HepG2 (cell line): ENCODE data around the gene ATP1B2. TPM values are rescaled to one million over a fixed set of nuclear protein-coding genes. Genes with fewer than 3 reads are reported as not detected.

Experiments used
- ATAC-seq: fragments of 200-7000 bp; cut with Tn5 transposase; 3 replicates; pipeline ENCODE4 v1.9.1; 2020; ENCODE audit warnings: mild to moderate bottlenecking, moderate library complexity
- BruUV-seq: library from RNA; stranded (reverse); fragments of 400-500 nt; replicated peaks from 2 replicates; lab custom pipeline; 2021; lab: Mats Ljungman, UMichigan
- CTCF ChIA-PET: fragments of 300-600 bp; formaldehyde crosslinking; extraction: SDS; loops from one replicate; lab custom pipeline; 2021; ENCODE audit warnings: low total read pairs, inconsistent platforms, low intra/inter-chr PET ratio; lab: Yijun Ruan, JAX
- POLR2A ChIA-PET: fragments of 350-600 bp; sonication (Branson Sonifier 250); formaldehyde crosslinking; loops from one replicate; lab custom pipeline; 2020; ENCODE audit warnings: antibody characterized with exemption, inconsistent platforms; lab: Yijun Ruan, JAX
- DNase-seq: peaks from one replicate; pipeline ENCODE4 v3.0.0-alpha.2; 2015; ENCODE audit warnings: low spot score
- FAIRE-seq: peaks from 3 replicates; lab custom pipeline; 2011; peaks lifted over from hg19 to GRCh38; lab: Jason Lieb, UNC
- H2AFZ ChIP-seq: one replicate; pipeline ENCODE4 v1.6.1; 2011; ENCODE audit warnings: low read length, inconsistent platforms
- H3K27ac ChIP-seq: fragments of 300-600 bp; 3 replicates; pipeline ENCODE4 v1.8.0; 2011; ENCODE audit warnings: mixed run types, mild to moderate bottlenecking, mixed read lengths, low read length, inconsistent platforms; ENCODE audit not compliant: insufficient read depth; ENCODE audit errors: extremely low read length
- H3K27me3 ChIP-seq, 2 experiments: fragments of 200-600 bp in 1 of 2; 2 replicates in 1 of 2; 3 replicates in 1 of 2; pipeline versions ENCODE4 v1.6.0 to v1.8.0; 2011; ENCODE audit warnings: low read length in 2 of 2, mild to moderate bottlenecking in 2 of 2, moderate library complexity in 2 of 2, inconsistent platforms in 1 of 2; ENCODE audit not compliant: insufficient read depth in 2 of 2, control insufficient read depth in 1 of 2
- H3K36me3 ChIP-seq, 2 experiments: fragments of 200-600 bp in 1 of 2; replicated peaks in 1 of 2; 2 replicates in 1 of 2; 3 replicates in 1 of 2; pipeline versions ENCODE4 v1.5.1 to v1.8.0; 2011; ENCODE audit warnings: low read length in 2 of 2, inconsistent platforms in 1 of 2; ENCODE audit not compliant: insufficient read depth in 2 of 2, control insufficient read depth in 1 of 2
- H3K4me1 ChIP-seq: 2 replicates; pipeline ENCODE4 v1.5.1; 2012; ENCODE audit warnings: low read length, inconsistent platforms; ENCODE audit not compliant: insufficient read depth
- H3K4me2 ChIP-seq: 2 replicates; pipeline ENCODE4 v1.6.0; 2011; ENCODE audit warnings: low read depth, low read length, inconsistent platforms
- H3K4me3 ChIP-seq, 3 experiments: fragments of 200-600 bp in 1 of 3; sonication (generic), shearing (Covaris generic) in 1 of 3; replicated peaks in 1 of 3; 2 replicates each; pipeline ENCODE4 v1.5.1; 2011 to 2016; ENCODE audit warnings: low read length in 3 of 3, inconsistent platforms in 2 of 3, low read depth in 2 of 3, mild to moderate bottlenecking in 2 of 3, control low read depth in 1 of 3, mixed read lengths in 1 of 3; ENCODE audit not compliant: insufficient read depth in 1 of 3
- H3K79me2 ChIP-seq: one replicate; pipeline ENCODE4 v1.6.1; 2011; ENCODE audit warnings: low read length, inconsistent platforms; ENCODE audit not compliant: insufficient read depth
- H3K9ac ChIP-seq: 2 replicates; pipeline ENCODE4 v1.6.0; 2011; ENCODE audit warnings: mild to moderate bottlenecking, low read depth, low read length, inconsistent platforms; ENCODE audit not compliant: insufficient read depth
- H3K9me3 ChIP-seq: 2 replicates; pipeline ENCODE4 v1.5.1; 2012; ENCODE audit warnings: mild to moderate bottlenecking, low read length
- H4K20me1 ChIP-seq: 2 replicates; pipeline ENCODE4 v1.6.0; 2011; ENCODE audit warnings: inconsistent platforms, mild to moderate bottlenecking, low read length, moderate library complexity; ENCODE audit not compliant: insufficient read depth
- CREM ChIP-seq, 2 experiments: sonication (generic) in 1 of 2; formaldehyde crosslinking in 1 of 2; IDR thresholded peaks; 2 replicates each; pipeline versions ENCODE4 v1.4.0 to v1.6.1; 2016 to 2020; ENCODE audit warnings: antibody characterized with exemption in 1 of 2, mild to moderate bottlenecking in 1 of 2, missing genetic modification reagents in 1 of 2
- KLF15 ChIP-seq: sonication (generic); formaldehyde crosslinking; IDR thresholded peaks from 2 replicates; pipeline ENCODE4 v1.8.1; 2023; ENCODE audit warnings: borderline replicate concordance, mild to moderate bottlenecking, inconsistent platforms, missing genetic modification reagents, mixed read lengths
- LCORL ChIP-seq, 2 experiments: fragments of 450-650 bp in 1 of 2; sonication (generic) in 1 of 2; formaldehyde crosslinking in 1 of 2; IDR thresholded peaks; 2 replicates each; pipeline versions ENCODE4 v1.5.0 to v1.6.1; 2017 to 2020; ENCODE audit warnings: antibody characterized with exemption in 1 of 2, missing genetic modification reagents in 1 of 2
- MEIS1 ChIP-seq: sonication (generic); formaldehyde crosslinking; IDR thresholded peaks from 2 replicates; pipeline ENCODE4 v1.9.0; 2021; ENCODE audit warnings: mild to moderate bottlenecking, missing genetic modification reagents, moderate library complexity, borderline replicate concordance
- NFRKB ChIP-seq: fragments of 450-650 bp; IDR thresholded peaks from 2 replicates; pipeline ENCODE4 v1.6.1; 2017
- PITX1 ChIP-seq: sonication (generic); formaldehyde crosslinking; IDR thresholded peaks from 2 replicates; pipeline ENCODE4 v1.5.1; 2020; ENCODE audit warnings: mild to moderate bottlenecking, missing genetic modification reagents
- RARG ChIP-seq: sonication (generic); formaldehyde crosslinking; IDR thresholded peaks from 2 replicates; pipeline ENCODE4 v1.4.0; 2020; ENCODE audit warnings: low read depth, mild to moderate bottlenecking, missing genetic modification reagents
- SMARCC2 ChIP-seq: fragments of 450-650 bp; IDR thresholded peaks from 2 replicates; pipeline ENCODE4 v1.6.1; 2017; ENCODE audit warnings: antibody characterized with exemption, mild to moderate bottlenecking
- TOE1 ChIP-seq: sonication (generic); formaldehyde crosslinking; IDR thresholded peaks from 2 replicates; pipeline ENCODE4 v1.4.0; 2020; ENCODE audit warnings: mild to moderate bottlenecking, missing genetic modification reagents
- ZBTB39 ChIP-seq: sonication (generic); formaldehyde crosslinking; IDR thresholded peaks from 2 replicates; pipeline ENCODE4 v1.5.0; 2020; ENCODE audit warnings: missing genetic modification reagents
- ZBTB4 ChIP-seq: sonication (generic); formaldehyde crosslinking; IDR thresholded peaks from 2 replicates; pipeline ENCODE4 v1.4.0; 2020; ENCODE audit warnings: missing genetic modification reagents, mild to moderate bottlenecking, borderline replicate concordance
- ZBTB43 ChIP-seq: sonication (generic); formaldehyde crosslinking; conservative IDR thresholded peaks from 2 replicates; pipeline ENCODE4 v1.4.0; 2020; ENCODE audit warnings: missing genetic modification reagents
- ZNF362 ChIP-seq: sonication (generic); formaldehyde crosslinking; IDR thresholded peaks from 2 replicates; pipeline ENCODE4 v1.4.0; 2020; ENCODE audit warnings: missing genetic modification reagents, mild to moderate bottlenecking, borderline replicate concordance
- ZNF44 ChIP-seq: sonication (generic); formaldehyde crosslinking; IDR thresholded peaks from 2 replicates; pipeline ENCODE4 v1.5.1; 2020; ENCODE audit warnings: mild to moderate bottlenecking, missing genetic modification reagents
- ZNF713 ChIP-seq: sonication (generic); formaldehyde crosslinking; IDR thresholded peaks from 2 replicates; pipeline ENCODE4 v1.4.0; 2020; ENCODE audit warnings: mild to moderate bottlenecking, missing genetic modification reagents
- ZSCAN25 ChIP-seq: sonication (generic); formaldehyde crosslinking; IDR thresholded peaks from 2 replicates; pipeline ENCODE4 v1.8.0; 2022; ENCODE audit warnings: mild to moderate bottlenecking, missing genetic modification reagents
- WGBS: methylation state at CpG from one replicate; pipeline ENCODE4 v1.1.6; 2017; ENCODE audit warnings: low lambda C conversion rate; 5-methylcytosine and 5-hydroxymethylcytosine counted together
- in situ Hi-C: cut with HindIII; loops from 2 replicates; pipeline ENCODE4 v1.10.0; 2017; ENCODE audit warnings: low pct_unique_long_range_greater_than_20kb; ENCODE audit not compliant: extremely low pct_ligation_motif_present
- intact Hi-C: fragments of 100-400 bp; cut with micrococcal nuclease; formaldehyde crosslinking; loops from one replicate; pipeline ENCODE4 v1.10.0; 2022; ENCODE audit not compliant: unreplicated experiment
- polyA plus RNA-seq, 8 experiments: library from polyadenylated mRNA; depleted of rRNA in 3 of 8; stranded (reverse) in 7 of 8; unstranded in 1 of 8; fragments of >200 nt; fragmentation: Illumina TruSeq in 4 of 8; extraction: Trizol in 4 of 8; gene quantifications; 2 replicates each; pipeline versions ENCODE4 v1.2.1 to v1.2.3, GENCODE V29; 2011 to 2016; ENCODE audit warnings: low read depth in 4 of 8, missing spikeins in 1 of 8, mixed read lengths in 1 of 8; ENCODE audit not compliant: insufficient read depth in 1 of 8
- total RNA-seq, 5 experiments: library from RNA; depleted of rRNA; stranded (reverse); fragments of >200 nt; fragmentation: Illumina TruSeq; extraction: Trizol; gene quantifications; 2 replicates each; pipeline ENCODE4 v1.2.3, GENCODE V29; 2016; ENCODE audit warnings: low read depth in 1 of 5

Gene ATP1B2
- total and polyA plus RNA-seq, 2 of the 13 experiments (the other 11 are each of a cell fraction or from before 2014, with no cell fraction given) = not detected

GRCh38 chr17:7706631-7707354, 56.1 kb downstream of the ATP1B2 start:
- FAIRE-seq (no peak), ATAC-seq (no peak), DNase-seq (no peak)
- no peaks in the 10 kb centered on the region for H3K9me3 ChIP-seq
- intact Hi-C loops = no loop called here
- no peaks in the 10 kb centered on the region for H3K79me2 ChIP-seq
- in situ Hi-C loops = no loop called here
- no peaks in the 10 kb centered on the region for H4K20me1 ChIP-seq
- no peak for TF ChIP-seq ZNF362
- no peak for TF ChIP-seq LCORL (IDR thresholded peaks at IDR 0.05)
- TF ChIP-seq LCORL (CRISPR knock-in tag; IDR thresholded peaks at IDR 0.05) = no peak
- no peak for TF ChIP-seq ZNF713
- TF ChIP-seq RARG (CRISPR knock-in tag) = no peak
- TF ChIP-seq ZNF44 (CRISPR knock-in tag) = no peak
- TF ChIP-seq ZBTB39 = no peak
- no peak for TF ChIP-seq CREM (IDR thresholded peaks at IDR 0.05)
- TF ChIP-seq CREM (CRISPR knock-in tag; IDR thresholded peaks at IDR 0.05) = no peak
- no peak for TF ChIP-seq MEIS1 (CRISPR knock-in tag)
- TF ChIP-seq TOE1 (CRISPR knock-in tag) = no peak
- TF ChIP-seq SMARCC2 = no peak
- no peak for TF ChIP-seq ZBTB4 (CRISPR knock-in tag)
- no peak for TF ChIP-seq ZBTB43 (CRISPR knock-in tag)
- TF ChIP-seq PITX1 = no peak
- no peak for TF ChIP-seq NFRKB
- no peak for TF ChIP-seq KLF15 (CRISPR knock-in tag)
- no peak for TF ChIP-seq ZSCAN25 (CRISPR knock-in tag)
- BruUV-seq = no TSS peak
- H3K27me3 ChIP-seq = peaks cover 8 to 52% of the 10 kb centered on the region in 2 experiments
- H2AFZ ChIP-seq = no peak overlapping the region
- H3K4me3 ChIP-seq = no peak overlapping the region
- peaks cover 0 to 2% of the 10 kb centered on the region in 2 experiments; a peak in 3 of 5 replicates for H3K36me3 ChIP-seq
- no peak overlapping the region for H3K4me2 ChIP-seq
- peaks cover 10% of the 10 kb centered on the region; the same call in 1 of the 2 replicates for H3K4me1 ChIP-seq
- ChIA-PET POLR2A (interaction anchor here (0.7 to 1.4 kb wide), 2 partner anchors 10 to 21 kb away, joined by 3 read pairs; partner anchors contain the start of gene DNAH2), CTCF (no interaction called here)
- H3K9ac ChIP-seq = no peak overlapping the region
- 39% methylated on average over 3 of the region's 3 CpGs for WGBS
- no peak overlapping the region for H3K27ac ChIP-seq
